GM18520 (cell line): Measurements from ENCODE around the gene COPA.

Experiments used
- ATAC-seq: cut with Tn5 transposase; IDR thresholded peaks from one replicate; pipeline ENCODE4 v1.9.1; 2021; ENCODE audit not compliant: unreplicated experiment

COPA gene

GRCh38 chr1:160363010-160363409, 20.0 kb upstream of the COPA start:
- no peak for ATAC-seq

GRCh38 chr1:160362168-160362957, 19.3 kb upstream of the COPA start:
- ATAC-seq, result no peak

- ATAC-seq, result no peak
These were observed 18.7 kb upstream of the COPA start for GRCh38 chr1:160361814-160362167.

- ATAC-seq, result no peak
These were observed 18.1 kb upstream of the COPA start for GRCh38 chr1:160361199-160361598.

- no peak for ATAC-seq
These were observed 17.2 kb upstream of the COPA start for GRCh38 chr1:160360227-160360695.

- no peak for ATAC-seq
These were observed 16.6 kb upstream of the COPA start for GRCh38 chr1:160359559-160360226.

GRCh38 chr1:160358073-160358472, 15.0 kb upstream of the COPA start:
- ATAC-seq, result no peak

- ATAC-seq, result no peak
These were observed 14.4 kb upstream of the COPA start for GRCh38 chr1:160357286-160358002.

- ATAC-seq, result no peak
These were observed 11.4 kb upstream of the COPA start for GRCh38 chr1:160354388-160354985.

GRCh38 chr1:160353223-160353622, 10.2 kb upstream of the COPA start:
- ATAC-seq, result no peak

- no peak for ATAC-seq
These were observed 9.5 kb upstream of the COPA start for GRCh38 chr1:160352555-160352954.

- no peak for ATAC-seq
These were observed 8.6 kb upstream of the COPA start for GRCh38 chr1:160351629-160352028.

GRCh38 chr1:160346958-160347357, 3.9 kb upstream of the COPA start:
- no peak for ATAC-seq

- no peak for ATAC-seq
These were observed 3.4 kb upstream of the COPA start for GRCh38 chr1:160346463-160346862.

GRCh38 chr1:160344936-160345335, 1.9 kb upstream of the COPA start:
- ATAC-seq, result no peak

GRCh38 chr1:160344241-160344640, 1.2 kb upstream of the COPA start:
- no peak for ATAC-seq

- ATAC-seq, result no peak
These were observed 524 bp downstream of the COPA start for GRCh38 chr1:160342526-160342925.

GRCh38 chr1:160340866-160341265, 2.2 kb downstream of the COPA start:
- no peak for ATAC-seq

GRCh38 chr1:160340146-160340545, 2.9 kb downstream of the COPA start:
- no peak for ATAC-seq

- ATAC-seq, result no peak
These were observed 4.5 kb downstream of the COPA start for GRCh38 chr1:160338580-160338979.

- no peak for ATAC-seq
These were observed 10.5 kb downstream of the COPA start for GRCh38 chr1:160332516-160332915.
